HL-60 (cell line): ENCODE data around the gene ERICH6.

ENCODE experiments used
- CTCF ChIP-seq: IDR thresholded peaks from one replicate; pipeline ENCODE4 v1.5.1; 2011; ENCODE audit warnings: low read length, control low read depth, inconsistent platforms; ENCODE audit not compliant: insufficient read depth
- POLR2AphosphoS5 ChIP-seq: IDR thresholded peaks from 2 replicates; pipeline ENCODE4 v1.6.1; 2012; ENCODE audit warnings: low read depth
- REST ChIP-seq: IDR thresholded peaks from 2 replicates; pipeline ENCODE4 v1.6.1; 2012; ENCODE audit warnings: low read depth; ENCODE audit not compliant: insufficient replicate concordance

- TF ChIP-seq CTCF (no peak), POLR2AphosphoS5 (no peak), REST (no peak)
Observed at GRCh38 chr3:150623945-150624344, 79.8 kb downstream of the ERICH6 start.
